BJ (cell line): ENCODE results near the gene ZNF346. TPM values are rescaled to one million over a fixed set of nuclear protein-coding genes. Genes with fewer than 3 reads are reported as not detected.

Source experiments
- CTCF ChIA-PET: fragments of 350-600 bp; formaldehyde crosslinking; extraction: SDS; loops from one replicate; lab custom pipeline; 2021; ENCODE audit warnings: antibody characterized with exemption, inconsistent platforms; lab: Yijun Ruan, JAX
- POLR2A ChIA-PET: fragments of 300-600 bp; sonication (Branson Sonifier 250); formaldehyde crosslinking; extraction: SDS; loops from one replicate; lab custom pipeline; 2021; ENCODE audit warnings: antibody characterized with exemption; lab: Charles Lee
- DNase-seq: peaks from one replicate; pipeline ENCODE4 v3.0.0-alpha.2; 2011; ENCODE audit warnings: low read depth
- H3K27me3 ChIP-seq: 2 replicates; pipeline ENCODE4 v1.6.0; 2011; ENCODE audit warnings: low read length; ENCODE audit not compliant: control insufficient read depth, insufficient read depth
- H3K36me3 ChIP-seq: 2 replicates; pipeline ENCODE4 v1.5.1; 2011; ENCODE audit warnings: low read length; ENCODE audit not compliant: control insufficient read depth, insufficient read depth
- H3K4me3 ChIP-seq: 2 replicates; pipeline ENCODE4 v1.5.1; 2011; ENCODE audit warnings: low read depth, mild to moderate bottlenecking, control low read depth, low read length
- CTCF ChIP-seq: IDR thresholded peaks from 2 replicates; pipeline ENCODE4 v1.5.1; 2011; ENCODE audit warnings: low read depth, mild to moderate bottlenecking, control low read depth, inconsistent platforms, low read length, moderate library complexity; ENCODE audit not compliant: insufficient read depth
- polyA plus RNA-seq: library from polyadenylated mRNA; depleted of rRNA; stranded (reverse); fragments of >200 nt; gene quantifications from 2 replicates; pipeline ENCODE4 v1.2.3, GENCODE V29; 2011

Gene ZNF346
- polyA plus RNA-seq, 1 experiment: 16.8 TPM

- Histone ChIP-seq H3K36me3 (peaks cover 14% of the 10 kb centered on the region), H3K4me3 (no peak overlapping the region), H3K27me3 (no peaks in the 10 kb centered on the region)
- no peak for DNase-seq
- POLR2A ChIA-PET: no interaction called here
- CTCF ChIA-PET: interaction anchor here (0.6 to 5.5 kb wide), 3 partner anchors 8 to 46 kb away, joined by 3 to 35 read pairs (median 3); no protein-coding TSS in a partner anchor
- no peak for TF ChIP-seq CTCF
Observed at GRCh38 chr5:177064500-177065277, 42.2 kb downstream of the ZNF346 start.

- Histone ChIP-seq H3K27me3 (no peaks in the 10 kb centered on the region), H3K4me3 (no peak overlapping the region), H3K36me3 (peaks cover 14% of the 10 kb centered on the region)
- DNase-seq: no peak
- POLR2A ChIA-PET: no interaction called here
- CTCF ChIA-PET: interaction anchor here (0.7 kb wide), 1 partner anchor 45 kb away, joined by 3 read pairs; no protein-coding TSS in a partner anchor
- TF ChIP-seq CTCF: no peak
Observed at GRCh38 chr5:177065491-177065890, 43.0 kb downstream of the ZNF346 start.

GRCh38 chr5:177066224-177066623 lies 43.7 kb downstream of the ZNF346 start:
- TF ChIP-seq CTCF: no peak
- CTCF ChIA-PET: interaction anchor here (10.2 kb wide), 1 partner anchor 46 kb away, joined by 105 read pairs; no protein-coding TSS in a partner anchor
- DNase-seq: no peak
- Histone ChIP-seq H3K36me3 (peaks cover 14% of the 10 kb centered on the region), H3K27me3 (no peaks in the 10 kb centered on the region), H3K4me3 (no peak overlapping the region)
- POLR2A ChIA-PET: no interaction called here

GRCh38 chr5:177067503-177067902 lies 45.0 kb downstream of the ZNF346 start:
- ChIA-PET POLR2A (no interaction called here), CTCF (interaction anchor here (1.0 to 10.2 kb wide), 4 partner anchors 20 to 407 kb away, joined by 3 to 105 read pairs (median 3); no protein-coding TSS in a partner anchor)
- DNase-seq: no peak
- Histone ChIP-seq H3K36me3 (peaks cover 9% of the 10 kb centered on the region), H3K4me3 (no peak overlapping the region), H3K27me3 (no peaks in the 10 kb centered on the region)
- no peak for TF ChIP-seq CTCF

- CTCF ChIA-PET: interaction anchor here (0.9 to 10.2 kb wide), 10 partner anchors 9 to 411 kb away, joined by 3 to 105 read pairs (median 7); partner anchors contain the start of genes FGFR4 and UIMC1
- no peak for TF ChIP-seq CTCF
- Histone ChIP-seq H3K36me3 (peaks cover 2% of the 10 kb centered on the region), H3K4me3 (no peak overlapping the region), H3K27me3 (no peaks in the 10 kb centered on the region)
- POLR2A ChIA-PET: no interaction called here
- no peak for DNase-seq
Observed at GRCh38 chr5:177070536-177071191, 48.2 kb downstream of the ZNF346 start.
